Esophagus muscularis mucosa (tissue), 4 donors: Measurements from ENCODE around the gene DOCK3.

Experiments
- CTCF ChIP-seq, 3 experiments: fragments of 200-600 bp in 2 of 3; fragments of 450-650 bp in 1 of 3; sonication (generic) in 2 of 3; IDR thresholded peaks; one replicate each; pipeline ENCODE4 v1.5.1; 2017 to 2019; ENCODE audit warnings: antibody characterized with exemption in 3 of 3, mild to moderate bottlenecking in 2 of 3, moderate library complexity in 1 of 3
- EP300 ChIP-seq: sonication (generic); formaldehyde crosslinking; IDR thresholded peaks from one replicate; pipeline ENCODE4 v1.6.1; 2017; ENCODE audit warnings: antibody characterized with exemption
- POLR2A ChIP-seq: fragments of 450-650 bp; IDR thresholded peaks from one replicate; pipeline ENCODE4 v1.6.1; 2017; ENCODE audit warnings: antibody characterized with exemption, moderate library complexity, mild to moderate bottlenecking, low read depth
- POLR2AphosphoS5 ChIP-seq, 2 donors: sonication (generic); formaldehyde crosslinking; IDR thresholded peaks; one replicate each; pipeline ENCODE4 v1.6.1; 2017; ENCODE audit warnings: antibody characterized with exemption in 2 of 2

GRCh38 chr3:51052562-51052961 is 377.8 kb downstream of the DOCK3 start:
- no peak for TF ChIP-seq CTCF (IDR thresholded peaks at IDR 0.05)
- TF ChIP-seq POLR2AphosphoS5 (IDR thresholded peaks at IDR 0.05): no peak
- TF ChIP-seq POLR2A: no peak
- TF ChIP-seq EP300: no peak
